Right kidney (tissue), 1 donor: ENCODE measurements around the gene FOXG1.

Source experiments
- DNase-seq: peaks from one replicate; pipeline ENCODE4 v3.0.0-alpha.2; 2016

FOXG1 gene

GRCh38 chr14:28761438-28762291 lies 4.9 kb upstream of the FOXG1 start:
- DNase-seq: peak; percentile 30

- DNase-seq: no peak
Observed at GRCh38 chr14:28762303-28762954, 4.2 kb upstream of the FOXG1 start.

DNA sequence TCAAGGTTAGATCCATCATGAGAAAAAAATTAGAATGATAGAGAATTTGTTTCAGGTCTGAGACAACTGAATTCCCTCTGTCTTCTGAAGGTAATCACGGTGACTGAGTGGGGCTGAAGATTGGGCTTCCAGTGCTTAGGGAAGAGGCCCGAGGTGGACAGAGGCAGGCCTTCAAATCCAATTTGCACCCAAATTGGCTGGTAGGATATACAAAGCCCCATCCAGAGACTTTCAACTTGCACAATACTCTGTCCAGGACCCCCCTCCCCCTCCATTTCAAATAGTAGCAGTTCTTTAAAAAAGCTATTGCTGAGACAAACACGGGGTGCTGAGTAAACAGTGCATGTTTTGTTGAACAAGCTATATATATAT lies 3.6 kb upstream of the FOXG1 start:
- DNase-seq: peak; percentile 20

GRCh38 chr14:28763751-28764256 lies 2.8 kb upstream of the FOXG1 start:
- DNase-seq: peak; percentile 36

GRCh38 chr14:28764257-28765160 lies 2.1 kb upstream of the FOXG1 start:
- peak; percentile 36 for DNase-seq

- no peak for DNase-seq
Observed at GRCh38 chr14:28765169-28765830, 1.3 kb upstream of the FOXG1 start.

DNA sequence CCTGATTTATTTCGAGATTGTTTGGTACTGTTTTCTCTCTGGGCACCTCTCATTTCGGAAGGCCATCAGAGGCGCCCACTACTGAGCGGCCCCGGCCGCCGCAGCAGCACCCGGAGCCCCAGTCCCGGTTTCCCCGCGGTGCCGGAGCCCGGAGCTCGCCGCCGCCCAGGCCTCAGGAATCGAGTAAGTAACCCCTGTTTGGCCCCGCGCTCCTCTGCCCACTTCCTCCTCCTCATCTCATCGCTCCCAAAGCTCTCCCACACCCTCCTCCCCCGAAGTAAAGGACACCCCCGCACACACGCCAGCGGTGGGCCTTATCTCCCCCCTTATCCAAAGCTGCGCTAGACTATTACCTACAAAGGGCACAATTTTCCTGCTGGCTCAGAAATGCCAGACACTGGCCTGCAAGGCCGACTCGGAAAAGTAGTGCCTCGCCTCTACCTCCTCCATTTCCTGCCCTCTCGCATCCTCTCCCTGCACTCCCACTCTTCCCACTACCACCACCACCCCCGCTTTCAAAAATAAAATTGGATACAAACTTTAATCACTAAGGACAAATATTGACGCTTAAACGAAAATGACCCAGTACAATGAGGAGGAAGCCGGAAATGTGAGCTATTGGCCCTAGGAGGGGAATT lies 637 bp upstream of the FOXG1 start:
- peak; percentile 84 for DNase-seq

GRCh38 chr14:28767030-28767852 lies 654 bp downstream of the FOXG1 start:
- no peak for DNase-seq

DNA sequence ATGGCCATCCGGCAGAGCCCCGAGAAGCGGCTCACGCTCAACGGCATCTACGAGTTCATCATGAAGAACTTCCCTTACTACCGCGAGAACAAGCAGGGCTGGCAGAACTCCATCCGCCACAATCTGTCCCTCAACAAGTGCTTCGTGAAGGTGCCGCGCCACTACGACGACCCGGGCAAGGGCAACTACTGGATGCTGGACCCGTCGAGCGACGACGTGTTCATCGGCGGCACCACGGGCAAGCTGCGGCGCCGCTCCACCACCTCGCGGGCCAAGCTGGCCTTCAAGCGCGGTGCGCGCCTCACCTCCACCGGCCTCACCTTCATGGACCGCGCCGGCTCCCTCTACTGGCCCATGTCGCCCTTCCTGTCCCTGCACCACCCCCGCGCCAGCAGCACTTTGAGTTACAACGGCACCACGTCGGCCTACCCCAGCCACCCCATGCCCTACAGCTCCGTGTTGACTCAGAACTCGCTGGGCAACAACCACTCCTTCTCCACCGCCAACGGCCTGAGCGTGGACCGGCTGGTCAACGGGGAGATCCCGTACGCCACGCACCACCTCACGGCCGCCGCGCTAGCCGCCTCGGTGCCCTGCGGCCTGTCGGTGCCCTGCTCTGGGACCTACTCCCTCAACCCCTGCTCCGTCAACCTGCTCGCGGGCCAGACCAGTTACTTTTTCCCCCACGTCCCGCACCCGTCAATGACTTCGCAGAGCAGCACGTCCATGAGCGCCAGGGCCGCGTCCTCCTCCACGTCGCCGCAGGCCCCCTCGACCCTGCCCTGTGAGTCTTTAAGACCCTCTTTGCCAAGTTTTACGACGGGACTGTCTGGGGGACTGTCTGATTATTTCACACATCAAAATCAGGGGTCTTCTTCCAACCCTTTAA lies 1.5 kb downstream of the FOXG1 start:
- DNase-seq: peak; percentile 64

- DNase-seq: peak; percentile 18
Observed at GRCh38 chr14:28769276-28769880, 2.8 kb downstream of the FOXG1 start.

DNA sequence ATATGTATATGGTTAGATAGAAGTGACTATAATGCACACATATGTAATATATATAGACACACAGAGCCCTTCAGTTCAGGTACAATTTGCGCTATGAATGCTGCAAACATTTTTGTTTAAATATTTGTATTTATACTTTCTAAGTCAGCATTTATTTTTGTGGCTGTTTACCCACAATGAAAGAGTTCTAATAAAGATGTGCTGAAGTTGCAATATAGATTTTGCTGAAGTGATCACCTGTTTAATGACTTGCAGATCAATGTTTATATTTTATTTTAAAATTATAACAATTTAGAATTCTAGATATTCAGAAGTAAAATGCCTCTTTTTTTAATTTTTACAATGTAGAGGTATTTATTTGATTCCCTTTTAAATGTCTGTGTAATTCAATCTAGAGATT lies 3.5 kb downstream of the FOXG1 start:
- no peak for DNase-seq

DNA sequence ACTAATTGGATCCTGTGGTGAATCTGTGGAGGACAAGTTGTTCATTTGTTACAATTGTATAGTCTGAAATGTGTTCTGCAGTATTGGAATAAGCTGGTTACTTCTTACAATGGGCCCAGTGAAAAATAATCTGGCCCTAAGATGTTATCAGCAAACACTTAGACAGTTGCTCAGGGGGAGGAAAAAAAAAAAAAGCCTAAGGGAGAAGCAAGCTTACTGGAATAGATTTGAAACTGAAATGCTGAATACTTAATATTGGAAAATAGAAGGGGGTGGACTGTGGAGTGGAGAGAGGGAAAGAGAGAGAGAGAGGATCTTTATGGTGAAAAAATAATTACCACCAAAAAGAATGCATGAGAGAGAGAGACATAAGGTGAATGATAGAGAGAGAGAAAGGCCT lies 4.0 kb downstream of the FOXG1 start:
- DNase-seq: peak; percentile 9

DNA sequence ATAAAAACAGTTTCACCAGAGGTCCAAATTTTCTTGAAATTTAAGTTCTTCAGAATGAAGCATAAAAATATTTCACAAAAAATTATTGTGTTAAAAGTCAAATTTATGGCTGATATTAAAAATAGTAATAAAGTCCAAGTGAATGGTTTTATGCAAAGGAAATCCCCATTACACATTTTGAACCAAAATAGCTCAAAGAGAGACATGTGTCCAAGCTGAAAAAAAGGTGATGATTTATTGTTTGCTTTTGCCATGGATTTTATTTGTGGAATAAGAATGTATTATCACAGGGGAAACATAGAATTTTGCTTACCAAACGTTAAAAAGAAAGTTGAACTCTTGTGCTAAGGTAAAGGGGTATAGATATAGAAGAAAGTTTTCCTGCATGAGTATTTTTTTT lies 4.6 kb downstream of the FOXG1 start:
- DNase-seq: no peak

- DNase-seq: peak; percentile 23
Observed at GRCh38 chr14:28772613-28773012, 6.0 kb downstream of the FOXG1 start.

DNA sequence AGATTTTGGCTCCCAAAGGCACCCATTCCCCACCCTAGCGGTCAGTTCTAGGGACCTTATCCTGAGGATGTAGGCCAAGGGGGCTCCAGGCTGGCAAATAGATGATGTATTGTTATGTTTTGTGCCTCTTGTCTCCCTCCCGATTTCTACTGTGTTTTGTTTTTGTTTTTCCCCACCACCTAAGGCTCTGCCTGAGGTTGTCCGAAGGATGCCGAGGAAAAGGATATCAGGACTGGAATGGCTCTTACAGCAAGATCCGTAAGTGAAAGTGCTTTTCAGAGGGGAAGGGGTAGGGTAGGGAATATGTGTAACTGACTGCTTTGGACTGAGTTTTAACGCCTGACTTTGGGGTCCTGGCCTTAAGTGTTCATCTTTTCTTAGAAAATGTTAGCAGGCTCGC lies 6.6 kb downstream of the FOXG1 start:
- DNase-seq: peak; percentile 15

DNA sequence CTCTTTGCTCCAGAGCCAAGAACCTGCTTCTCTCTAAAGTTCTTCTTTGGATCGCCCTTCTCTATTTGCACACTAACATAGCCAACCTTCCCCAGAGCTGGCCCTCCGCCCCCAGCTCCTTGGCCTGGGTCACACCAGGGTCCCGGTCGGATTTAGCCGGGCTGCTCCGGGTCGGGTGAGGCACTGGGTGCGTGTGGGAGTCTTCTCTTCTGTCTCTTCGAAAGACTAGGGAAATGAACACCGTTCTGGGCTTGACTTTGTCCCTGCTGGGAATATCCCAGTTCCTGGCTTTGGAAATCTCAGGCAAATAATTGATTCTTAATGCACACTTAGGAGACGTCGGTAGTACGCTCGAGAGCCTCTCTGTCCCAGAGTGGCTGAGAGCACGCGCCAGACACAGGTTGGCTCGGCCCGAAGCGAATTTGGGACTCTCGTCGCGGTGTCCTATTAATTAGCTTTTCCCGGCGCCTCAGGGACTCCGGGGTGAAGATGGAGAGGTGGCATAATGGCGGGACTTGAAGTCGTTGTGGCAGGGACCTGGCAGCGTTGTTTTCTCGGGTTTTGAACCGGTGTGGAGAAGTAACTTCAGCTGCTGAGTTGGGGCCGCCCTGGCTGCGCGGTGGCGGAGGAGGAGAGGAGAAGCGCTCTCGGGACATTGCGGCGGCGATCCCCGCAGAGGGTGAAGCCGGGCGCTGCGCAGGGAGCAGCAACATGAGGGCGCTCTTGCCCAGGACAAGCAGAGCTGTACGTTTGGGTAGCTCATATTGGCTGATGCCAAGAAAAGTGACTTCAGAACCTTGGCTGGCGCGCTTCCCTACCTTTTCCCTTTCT lies 7.5 kb downstream of the FOXG1 start:
- DNase-seq: peak; percentile 72

DNA sequence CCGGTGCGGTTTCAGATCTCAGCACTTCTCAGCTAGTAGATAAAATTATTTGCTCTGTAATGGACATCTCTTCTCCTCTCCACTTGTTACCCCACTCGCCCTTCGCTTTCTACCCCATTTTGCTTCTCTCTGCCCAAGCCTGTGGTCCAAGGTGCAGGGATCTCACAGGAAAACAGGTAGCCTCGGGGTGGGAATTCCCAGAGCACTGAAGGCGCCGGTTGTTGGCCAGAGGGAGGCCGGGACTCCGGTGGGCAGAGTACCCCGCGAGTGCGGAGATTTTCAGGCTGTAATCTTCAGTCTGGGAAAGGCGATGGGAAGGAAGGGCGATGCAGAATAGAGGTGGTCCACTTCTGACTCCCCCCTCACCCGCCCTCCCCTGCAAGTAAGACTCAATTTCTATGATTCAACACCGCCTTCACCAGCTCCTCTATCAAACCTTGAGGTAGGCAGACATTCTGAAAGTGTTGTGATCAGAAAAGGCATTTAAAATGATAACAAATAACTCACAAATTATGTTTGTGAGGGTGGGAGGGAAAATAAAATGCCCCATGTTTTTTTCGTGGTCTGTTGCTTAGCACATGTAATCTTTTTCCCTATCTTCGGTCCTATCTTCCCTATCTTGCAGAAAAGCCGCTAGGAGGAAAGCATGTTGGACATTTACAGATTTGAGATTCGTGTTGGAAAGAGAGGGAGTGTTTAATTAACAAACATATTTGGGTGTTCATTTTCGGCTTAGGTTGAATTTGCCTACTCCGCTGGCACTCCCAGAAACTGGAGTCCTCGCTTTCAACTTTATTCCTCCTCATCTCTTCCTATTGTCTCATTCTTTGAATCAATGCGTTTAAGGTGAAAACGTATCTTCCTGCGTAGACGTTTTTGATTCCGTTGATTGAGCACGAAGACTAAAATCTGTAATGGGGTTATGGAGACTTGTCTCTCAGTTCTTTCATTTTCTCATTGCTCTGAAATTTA lies 8.5 kb downstream of the FOXG1 start:
- peak; percentile 28 for DNase-seq
